Cardiac muscle cell (in vitro differentiated cells and primary cell): ENCODE measurements around the gene UBLCP1. TPM values are rescaled to one million over a fixed set of nuclear protein-coding genes. Genes with fewer than 3 reads are reported as not detected.

ENCODE experiments used
- DNase-seq, 2 donors: peaks; one replicate each; pipeline versions ENCODE4 v3.0.0 to v3.0.0-alpha.2; 2010 to 2017; ENCODE audit warnings: low read depth in 1 of 2, low spot score in 1 of 2
- H3K27ac ChIP-seq: fragments of 200-600 bp; sonication (generic); 2 replicates; pipeline ENCODE4 v1.5.1; 2016
- H3K27me3 ChIP-seq: fragments of 200-600 bp; sonication (generic); 2 replicates; pipeline ENCODE4 v1.6.0; 2016; ENCODE audit warnings: control low read depth
- H3K36me3 ChIP-seq: fragments of 200-600 bp; sonication (generic); 2 replicates; pipeline ENCODE4 v1.5.1; 2016; ENCODE audit warnings: control low read depth
- H3K4me1 ChIP-seq: fragments of 200-600 bp; sonication (generic); 2 replicates; pipeline ENCODE4 v1.8.1; 2017; ENCODE audit warnings: low read depth, mild to moderate bottlenecking, mixed run types
- H3K4me3 ChIP-seq: fragments of 200-600 bp; sonication (generic); 2 replicates; pipeline ENCODE4 v1.5.1; 2016; ENCODE audit warnings: mild to moderate bottlenecking
- H3K9me3 ChIP-seq: fragments of 200-600 bp; sonication (generic); 2 replicates; pipeline ENCODE4 v1.5.1; 2017; ENCODE audit warnings: low read depth, mild to moderate bottlenecking, control low read depth
- polyA plus RNA-seq: library from polyadenylated mRNA; unstranded; fragments of >200 nt; fragmentation: Nextera tagmentation; extraction: Ambion mirVana; gene quantifications from 2 replicates; pipeline ENCODE4 v1.2.1, GENCODE V29; 2016
- total RNA-seq: library from RNA; depleted of rRNA; stranded (reverse); fragments of >200 nt; gene quantifications from 2 replicates; pipeline ENCODE4 v1.2.3, GENCODE V29; 2016
- TF ChIP-seq, protein P1 (sequence below): IDR thresholded peaks from 2 replicates; pipeline ENCODE4 v1.5.1; 2012; ENCODE audit warnings: low read depth, mild to moderate bottlenecking, low read length

The UBLCP1 gene
- total and polyA plus RNA-seq, 2 experiments from 2014 or later = 12.2 to 30.5 TPM

DNA sequence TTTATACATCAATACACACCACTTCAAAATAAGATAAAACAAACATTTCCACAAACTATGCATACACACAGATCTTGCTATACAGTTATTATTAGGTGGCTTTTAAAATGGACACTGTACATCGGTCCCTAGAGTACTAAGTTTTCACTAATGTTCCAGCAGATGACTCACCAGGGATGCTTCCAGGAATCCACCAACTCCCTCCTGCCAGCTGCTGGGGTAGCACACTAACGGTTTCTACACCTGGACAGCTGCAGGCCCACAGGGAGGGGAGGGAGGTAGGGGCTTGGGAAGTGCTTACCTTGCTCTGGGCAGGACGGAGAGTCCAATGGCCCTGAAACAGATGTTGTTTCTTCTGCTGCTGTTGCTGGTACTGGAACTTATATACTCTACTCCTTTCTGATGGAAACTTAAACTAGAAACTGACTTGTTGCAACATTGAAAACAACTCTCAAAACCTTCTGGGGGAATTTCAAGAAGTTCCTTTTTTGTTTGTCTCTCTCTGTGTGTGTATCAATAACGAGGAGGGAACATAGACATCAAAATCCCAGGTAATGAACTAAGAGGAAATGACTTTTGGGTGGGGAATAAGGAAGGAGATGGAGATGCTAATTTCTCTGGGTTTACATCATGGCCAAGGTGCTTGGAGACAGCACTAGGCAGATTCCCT is 67.2 kb downstream of the UBLCP1 start, which contains the start of gene IL12B:
TSS of gene IL12B (minus strand) at position 357 of the 670 bp plus-strand sequence. CDS start 3,705 bp downstream, outside the sequence.
- H3K9me3 ChIP-seq = no peaks in the 10 kb centered on the region
- peak within 1 kb of the TSS; percentile 47 for H3K4me3 ChIP-seq
- H3K36me3 ChIP-seq = no peaks in the 10 kb centered on the region
- TF ChIP-seq, protein P1, sequence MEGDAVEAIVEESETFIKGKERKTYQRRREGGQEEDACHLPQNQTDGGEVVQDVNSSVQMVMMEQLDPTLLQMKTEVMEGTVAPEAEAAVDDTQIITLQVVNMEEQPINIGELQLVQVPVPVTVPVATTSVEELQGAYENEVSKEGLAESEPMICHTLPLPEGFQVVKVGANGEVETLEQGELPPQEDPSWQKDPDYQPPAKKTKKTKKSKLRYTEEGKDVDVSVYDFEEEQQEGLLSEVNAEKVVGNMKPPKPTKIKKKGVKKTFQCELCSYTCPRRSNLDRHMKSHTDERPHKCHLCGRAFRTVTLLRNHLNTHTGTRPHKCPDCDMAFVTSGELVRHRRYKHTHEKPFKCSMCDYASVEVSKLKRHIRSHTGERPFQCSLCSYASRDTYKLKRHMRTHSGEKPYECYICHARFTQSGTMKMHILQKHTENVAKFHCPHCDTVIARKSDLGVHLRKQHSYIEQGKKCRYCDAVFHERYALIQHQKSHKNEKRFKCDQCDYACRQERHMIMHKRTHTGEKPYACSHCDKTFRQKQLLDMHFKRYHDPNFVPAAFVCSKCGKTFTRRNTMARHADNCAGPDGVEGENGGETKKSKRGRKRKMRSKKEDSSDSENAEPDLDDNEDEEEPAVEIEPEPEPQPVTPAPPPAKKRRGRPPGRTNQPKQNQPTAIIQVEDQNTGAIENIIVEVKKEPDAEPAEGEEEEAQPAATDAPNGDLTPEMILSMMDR = no peak
- peaks cover 44% of the 10 kb centered on the region for H3K27me3 ChIP-seq
- peak in 1 of 2 donors; percentile 22 for DNase-seq
- no peak within 1 kb of the TSS for H3K27ac ChIP-seq
- peaks cover 6% of the 10 kb centered on the region for H3K4me1 ChIP-seq

DNA sequence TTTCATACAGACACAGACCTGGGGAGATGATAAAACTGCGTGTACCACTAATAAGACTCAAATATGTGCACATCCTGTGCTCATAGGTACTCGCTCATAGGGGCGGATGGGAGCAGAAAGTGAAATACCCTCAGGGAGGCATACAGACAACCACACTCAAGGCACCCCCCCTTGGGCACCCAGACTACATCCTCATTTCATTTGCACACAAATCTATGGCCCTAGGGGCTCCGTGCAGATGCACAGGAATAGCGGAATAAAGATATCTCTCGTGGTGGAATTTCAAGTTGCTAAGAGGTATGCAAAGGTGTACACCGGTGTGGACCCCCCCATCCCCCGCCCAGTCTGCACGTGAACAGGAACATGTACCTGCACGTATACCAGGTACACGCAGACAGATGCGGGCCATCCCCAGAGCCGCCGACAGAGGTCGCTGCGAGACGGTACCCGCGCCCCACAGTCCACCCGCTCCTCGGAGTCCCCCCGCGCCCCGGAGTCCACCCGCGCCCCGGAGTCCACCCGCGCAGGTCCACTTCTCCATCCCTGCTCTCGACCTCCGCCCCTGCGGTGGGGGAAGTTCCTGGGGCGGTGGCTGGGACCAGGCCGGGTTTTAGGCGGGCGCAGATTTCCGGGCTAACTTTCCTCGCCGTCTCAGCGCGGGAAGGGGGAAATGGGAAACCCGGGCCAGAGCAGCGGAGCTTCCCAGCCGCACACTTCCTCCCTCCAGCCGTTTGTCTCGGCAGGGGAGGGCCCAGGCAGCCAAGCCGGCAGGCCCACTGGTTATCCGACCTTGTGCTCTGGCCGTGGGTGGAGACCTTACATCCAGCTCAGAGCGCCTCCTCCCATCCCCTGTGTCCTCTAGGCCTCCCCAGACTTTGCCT is 68.2 kb downstream of the UBLCP1 start:
- TF ChIP-seq, protein P1 = peak; percentile 81
- H3K9me3 ChIP-seq = no peaks in the 10 kb centered on the region

DNA sequence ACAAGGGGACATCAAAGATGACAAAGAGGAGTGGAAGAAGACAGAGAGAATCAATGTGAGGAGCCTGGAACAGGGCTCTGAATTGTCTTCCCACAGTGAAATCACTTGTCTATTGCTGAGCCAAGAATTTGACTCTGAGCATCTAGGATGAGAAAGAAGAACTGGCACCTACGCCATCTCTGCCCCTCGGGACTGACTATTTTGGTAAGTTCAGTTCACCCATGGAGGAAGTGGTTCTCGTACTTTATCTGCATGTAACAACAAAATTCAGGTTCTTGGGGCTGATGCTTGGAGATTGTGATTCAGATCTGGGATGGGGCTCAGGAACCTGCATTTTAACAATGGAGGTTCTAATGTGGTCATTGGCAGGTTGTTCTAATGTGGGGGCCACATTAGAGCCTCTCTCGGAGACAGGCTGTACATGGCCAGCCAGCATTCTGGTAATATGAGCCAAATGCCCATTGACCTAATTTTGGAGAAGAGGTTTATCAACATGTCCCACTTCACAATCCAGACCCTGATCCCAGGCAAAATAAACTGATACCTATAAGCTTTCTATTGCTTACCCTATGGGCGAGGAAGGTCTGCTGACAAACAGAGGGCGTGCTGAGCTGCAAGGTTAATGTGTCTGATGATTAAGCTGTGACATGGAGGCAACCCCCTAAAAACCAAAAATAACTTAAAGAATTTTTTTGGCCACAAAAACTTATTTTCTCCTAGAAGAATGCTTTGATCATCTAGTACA is 69.9 kb downstream of the UBLCP1 start:
- H3K27me3 ChIP-seq = peaks cover 33% of the 10 kb centered on the region
- TF ChIP-seq, protein P1 = no peak

More for the DNA sequence above, 68.2 kb downstream of the UBLCP1 start:
- Histone ChIP-seq H3K4me3 (peak overlapping the region; percentile 47), H3K27ac (no peak overlapping the region), H3K36me3 (no peaks in the 10 kb centered on the region), H3K27me3 (peaks cover 43% of the 10 kb centered on the region), H3K4me1 (peaks cover 6% of the 10 kb centered on the region)
- DNase-seq = peak; percentile 64 to 68

DNA sequence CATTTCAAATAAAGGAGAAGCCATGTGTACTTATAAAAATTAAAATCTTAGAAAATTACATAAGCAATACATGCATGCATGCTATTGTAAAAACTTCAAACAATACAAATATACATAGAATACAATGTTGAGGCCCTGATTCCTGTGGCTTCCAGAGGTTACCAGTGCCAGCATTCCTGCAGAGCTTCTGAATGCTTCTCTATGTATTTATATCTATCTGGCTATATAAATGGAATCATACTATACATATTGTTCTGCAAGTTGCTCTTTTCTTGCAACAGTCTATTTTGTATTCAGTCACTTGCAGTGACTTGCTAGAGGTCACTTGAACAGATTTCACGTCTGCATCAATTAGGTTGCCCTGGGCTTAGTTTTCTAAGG is 70.4 kb downstream of the UBLCP1 start:
- no peak for DNase-seq
- TF ChIP-seq, protein P1 = no peak
- Histone ChIP-seq H3K27me3 (peaks cover 28% of the 10 kb centered on the region), H3K4me1 (peaks cover 6% of the 10 kb centered on the region), H3K9me3 (no peaks in the 10 kb centered on the region), H3K4me3 (no peak overlapping the region), H3K27ac (no peak overlapping the region), H3K36me3 (no peaks in the 10 kb centered on the region)

More for the DNA sequence above, 69.9 kb downstream of the UBLCP1 start:
- Histone ChIP-seq H3K4me1 (peaks cover 6% of the 10 kb centered on the region), H3K4me3 (no peak overlapping the region), H3K27ac (no peak overlapping the region), H3K9me3 (no peaks in the 10 kb centered on the region), H3K36me3 (no peaks in the 10 kb centered on the region)
- DNase-seq = no peak

Other genes starting within 250 kb of the UBLCP1 start
- gene EBF1, start 163.4 kb upstream of the UBLCP1 start, total RNA-seq = 0.06 and 0.46 TPM in 2 replicates
- 0.46 TPM in 1 of 2 replicates, not detected in the other for gene EBF1, start 163.4 kb upstream of the UBLCP1 start, polyA plus RNA-seq
- gene RNF145, start 53.7 kb upstream of the UBLCP1 start, total RNA-seq = 38.7 and 46.9 TPM in 2 replicates
- gene RNF145, start 53.7 kb upstream of the UBLCP1 start, polyA plus RNA-seq = 12.7 and 17.1 TPM in 2 replicates
- not detected in 2 replicates for gene IL12B, start 67.2 kb downstream of the UBLCP1 start, total RNA-seq
- not detected in 2 replicates for gene IL12B, start 67.2 kb downstream of the UBLCP1 start, polyA plus RNA-seq